T-helper 2 cell treated with Interferon-gamma antibody and Interleukin-4, amounts not matched to agents 5 μg/mL and 100 μg/mL, for 36 hours (primary cell): ENCODE data around the gene FAM135A.
A peak's percentile ranks its signal among the peaks of the same experiment; 100 is the strongest.

Experiments
- DNase-seq: peaks from one replicate; pipeline ENCODE4 v3.0.0; 2021; ENCODE audit warnings: low spot score
- H3K27ac Mint-ChIP-seq: one replicate; pipeline ENCODE4 v1.8.0; 2021; ENCODE audit warnings: mild to moderate bottlenecking, mixed read lengths
- H3K27me3 Mint-ChIP-seq: one replicate; pipeline ENCODE4 v1.8.0; 2021; ENCODE audit warnings: low read depth, mixed read lengths
- H3K36me3 Mint-ChIP-seq: one replicate; pipeline ENCODE4 v1.8.0; 2021; ENCODE audit warnings: low read depth, mixed read lengths
- H3K4me1 Mint-ChIP-seq: one replicate; pipeline ENCODE4 v1.8.0; 2021; ENCODE audit warnings: low read depth, mixed read lengths
- H3K4me3 Mint-ChIP-seq: one replicate; pipeline ENCODE4 v1.8.0; 2022; ENCODE audit warnings: mild to moderate bottlenecking, moderate library complexity, mixed read lengths
- H3K9me3 Mint-ChIP-seq: one replicate; pipeline ENCODE4 v1.8.0; 2021; ENCODE audit warnings: mixed read lengths

Gene FAM135A

DNA sequence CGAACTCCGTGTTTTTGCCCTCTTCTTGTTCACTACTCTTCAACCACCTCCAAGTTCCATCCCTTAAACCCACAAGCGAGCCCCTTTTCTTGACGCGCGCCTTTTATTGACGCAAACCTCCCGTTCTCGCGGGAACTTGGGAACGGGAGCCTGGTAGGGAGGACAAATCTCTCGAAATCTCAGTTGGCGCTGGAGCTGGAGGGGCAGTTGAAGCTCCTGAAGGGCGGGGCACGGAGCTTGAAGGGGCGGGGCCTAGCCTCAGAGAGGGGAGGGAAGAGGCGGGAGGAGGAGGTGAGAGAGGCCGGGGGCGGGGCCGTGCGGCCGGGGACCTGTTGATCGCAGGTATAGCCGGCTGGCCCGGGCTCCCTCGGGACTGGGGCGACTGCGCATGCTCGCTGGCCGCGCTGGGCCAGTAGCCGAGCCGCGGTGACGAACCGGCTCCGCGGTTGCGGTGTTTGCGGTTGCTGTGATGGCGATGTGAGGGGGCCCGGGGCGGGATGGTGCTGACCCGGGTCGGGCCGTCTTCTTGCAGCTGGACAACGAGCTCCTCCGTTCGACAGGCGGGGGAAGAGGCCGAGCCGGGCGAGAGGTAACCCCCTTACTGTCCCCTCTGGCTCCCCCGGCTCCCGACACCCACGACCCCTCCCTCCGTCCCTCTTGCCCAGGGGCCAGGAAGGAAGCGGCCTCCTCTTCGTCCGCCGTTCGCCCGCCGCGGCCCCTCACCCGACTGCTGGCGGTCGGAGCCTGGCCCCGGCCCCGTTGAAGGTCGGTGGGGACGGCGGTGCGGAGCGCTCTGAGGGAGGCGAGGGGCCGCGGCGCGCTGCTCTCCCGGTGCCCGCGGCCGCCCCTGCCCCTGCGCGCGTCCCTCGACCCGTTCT is at the start of gene FAM135A:
FAM135A (plus strand) TSS at position 395 of the 878 bp plus-strand sequence. CDS start 14,835 bp downstream, outside the sequence.
- peaks cover 3% of the 10 kb centered on the region for H3K36me3 Mint-ChIP-seq
- DNase-seq: peak; percentile 91

DNA sequence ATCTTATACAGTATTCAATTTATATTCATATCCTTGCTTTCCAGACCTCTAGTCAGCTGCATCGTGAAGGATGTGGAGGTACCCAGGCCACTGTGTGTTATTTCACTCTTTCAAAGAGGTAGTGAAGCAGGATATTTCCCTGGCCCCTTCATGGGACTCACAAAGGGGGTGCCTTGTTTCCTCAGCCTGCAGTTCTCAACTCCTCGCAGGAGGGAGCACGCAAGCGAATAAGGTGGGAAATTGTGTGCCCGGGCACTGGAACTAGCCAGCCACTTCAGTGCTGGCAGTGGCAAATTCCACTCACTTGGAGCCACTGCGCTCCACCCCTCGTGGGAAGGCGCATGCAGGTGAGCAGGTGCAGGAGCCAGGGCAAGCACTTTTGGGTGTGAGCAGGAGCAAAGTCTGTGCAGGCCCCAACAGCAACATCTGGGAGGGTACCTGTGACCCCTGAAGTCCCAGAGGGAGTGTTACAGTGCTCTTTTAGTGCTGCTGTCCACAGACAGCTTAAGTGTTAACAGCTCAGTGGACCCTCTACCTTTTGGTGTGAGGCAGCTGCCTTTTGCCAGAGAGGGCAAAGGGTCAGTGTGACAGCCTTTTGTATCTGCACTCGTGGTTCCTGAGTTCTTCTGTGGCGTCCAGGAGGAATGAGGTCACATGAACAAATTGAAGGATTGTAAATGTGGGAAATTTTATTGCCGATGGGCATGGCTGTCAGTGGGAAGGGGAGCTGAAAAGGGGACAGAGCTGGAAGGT is 49.4 kb upstream of the FAM135A start:
- Mint-ChIP-seq H3K27ac (no peak overlapping the region), H3K27me3 (peaks cover 11% of the 10 kb centered on the region), H3K4me1 (no peaks in the 10 kb centered on the region), H3K9me3 (no peaks in the 10 kb centered on the region), H3K4me3 (no peak overlapping the region), H3K36me3 (no peaks in the 10 kb centered on the region)
- no peak for DNase-seq

More for the DNA sequence above, at the start of gene FAM135A:
- Mint-ChIP-seq H3K4me1 (peaks cover 20% of the 10 kb centered on the region), H3K27me3 (peaks cover 12% of the 10 kb centered on the region), H3K27ac (peak within 1 kb of the TSS; percentile 88), H3K4me3 (peak within 1 kb of the TSS; percentile 94), H3K9me3 (no peaks in the 10 kb centered on the region)

DNA sequence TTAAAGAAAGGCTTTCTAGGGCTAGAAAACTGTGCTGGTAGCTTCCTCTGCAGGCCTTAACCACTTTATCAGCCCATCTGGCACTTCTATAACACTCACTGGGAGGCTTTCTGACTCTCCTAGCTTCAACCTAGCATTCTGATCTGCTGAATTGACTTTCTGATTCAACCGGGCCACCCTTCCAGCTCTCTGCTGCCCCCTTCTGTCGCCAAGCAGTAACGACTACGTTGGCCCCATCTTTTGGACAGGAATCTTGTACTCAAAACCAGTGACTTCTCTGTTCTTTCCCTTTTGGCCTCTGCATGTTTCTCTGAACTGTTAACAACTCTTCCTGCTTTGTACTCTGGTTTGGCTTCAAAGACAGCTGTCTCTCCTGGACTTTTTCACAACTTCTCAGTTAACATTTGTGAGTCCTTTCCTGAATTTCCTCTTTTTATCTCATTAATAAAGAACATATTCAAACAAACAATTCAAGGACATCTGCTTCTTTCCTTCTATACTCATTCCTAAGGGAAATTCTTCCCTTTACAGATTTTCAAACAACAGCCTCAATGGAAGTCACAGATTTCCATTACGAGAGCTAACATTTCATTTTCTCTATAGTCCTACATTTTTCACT is 43.9 kb upstream of the FAM135A start:
- DNase-seq: peak; percentile 33
- Mint-ChIP-seq H3K9me3 (no peaks in the 10 kb centered on the region), H3K4me1 (no peaks in the 10 kb centered on the region), H3K27ac (no peak overlapping the region), H3K27me3 (peaks cover 15% of the 10 kb centered on the region), H3K36me3 (no peaks in the 10 kb centered on the region), H3K4me3 (no peak overlapping the region)

DNA sequence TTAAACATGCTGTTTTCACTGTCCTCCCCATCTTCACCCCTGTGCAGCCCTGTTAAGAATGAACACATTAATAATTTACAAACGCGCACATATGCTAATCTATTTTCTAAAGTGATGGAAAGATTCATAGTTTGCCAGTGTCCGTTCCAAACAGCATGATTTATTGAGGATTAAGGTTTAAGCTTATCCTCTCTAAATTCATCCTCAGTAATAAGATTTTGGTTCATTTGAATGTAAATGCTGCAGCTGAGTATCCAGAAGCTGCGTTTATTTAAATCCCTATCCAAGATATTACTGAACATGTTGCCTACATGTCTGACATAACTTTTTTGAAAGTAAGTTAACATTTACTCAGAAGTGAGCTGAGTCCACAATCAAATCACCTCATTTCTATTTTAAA is 42.8 kb upstream of the FAM135A start:
- DNase-seq: no peak
- H3K4me1 Mint-ChIP-seq: no peaks in the 10 kb centered on the region
- H3K27ac Mint-ChIP-seq: no peak overlapping the region
- no peaks in the 10 kb centered on the region for H3K9me3 Mint-ChIP-seq
- no peak overlapping the region for H3K4me3 Mint-ChIP-seq
- H3K36me3 Mint-ChIP-seq: no peaks in the 10 kb centered on the region
- peaks cover 17% of the 10 kb centered on the region for H3K27me3 Mint-ChIP-seq

DNA sequence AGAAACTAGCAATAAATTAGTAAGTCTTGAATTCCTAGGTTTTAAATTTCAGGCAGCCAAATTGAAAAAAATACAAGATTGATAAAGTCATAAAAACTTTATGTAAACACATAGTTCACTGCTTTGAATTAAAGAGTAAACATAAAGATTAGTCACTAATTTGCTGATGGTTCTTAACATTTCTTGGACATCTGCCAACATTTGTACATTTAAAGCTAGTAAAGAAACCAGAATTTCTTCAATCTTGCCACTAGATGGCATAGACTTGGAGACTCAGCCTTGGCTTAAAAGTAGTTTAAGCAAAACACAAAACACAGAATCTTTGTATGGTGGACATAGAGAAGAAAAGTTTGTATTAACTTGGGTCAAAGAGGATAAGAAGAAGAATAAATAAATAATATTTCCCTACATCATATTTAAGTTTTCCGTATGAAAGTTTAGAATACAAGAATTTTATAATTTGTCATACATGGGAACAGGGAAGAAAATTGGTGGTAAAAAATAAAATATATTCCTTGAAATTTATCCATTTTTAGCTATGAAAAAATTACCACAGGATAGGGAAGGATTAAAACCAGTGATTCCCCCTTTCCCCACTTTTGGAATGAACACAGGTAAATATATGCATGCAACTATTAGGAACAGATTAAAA is 41.7 kb upstream of the FAM135A start:
- H3K9me3 Mint-ChIP-seq: no peaks in the 10 kb centered on the region
- H3K36me3 Mint-ChIP-seq: no peaks in the 10 kb centered on the region
- H3K27ac Mint-ChIP-seq: no peak overlapping the region
- H3K4me3 Mint-ChIP-seq: no peak overlapping the region
- no peak for DNase-seq
- H3K27me3 Mint-ChIP-seq: peaks cover 20% of the 10 kb centered on the region
- no peaks in the 10 kb centered on the region for H3K4me1 Mint-ChIP-seq

DNA sequence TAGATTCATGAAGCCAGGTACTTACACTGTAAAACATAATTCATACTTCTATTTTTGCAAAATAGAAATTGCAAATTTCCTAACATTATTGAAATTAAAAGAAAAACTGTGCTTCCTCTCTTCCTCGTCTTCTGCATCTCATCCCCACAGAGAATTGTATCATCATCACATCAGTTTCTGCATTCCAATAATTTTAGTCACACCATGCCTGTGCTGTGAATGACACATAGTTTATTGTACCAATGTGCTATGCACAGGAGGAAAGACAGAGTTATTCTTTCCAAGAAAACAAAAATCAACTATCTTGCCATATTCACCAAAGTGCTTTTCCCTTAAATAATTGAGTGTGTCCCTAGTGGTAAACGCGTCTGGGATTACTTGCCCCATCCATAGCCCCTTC is 38.1 kb upstream of the FAM135A start:
- no peaks in the 10 kb centered on the region for H3K36me3 Mint-ChIP-seq
- no peaks in the 10 kb centered on the region for H3K4me1 Mint-ChIP-seq
- no peak overlapping the region for H3K27ac Mint-ChIP-seq
- no peaks in the 10 kb centered on the region for H3K9me3 Mint-ChIP-seq
- peaks cover 9% of the 10 kb centered on the region for H3K27me3 Mint-ChIP-seq
- DNase-seq: no peak
- no peak overlapping the region for H3K4me3 Mint-ChIP-seq

DNA sequence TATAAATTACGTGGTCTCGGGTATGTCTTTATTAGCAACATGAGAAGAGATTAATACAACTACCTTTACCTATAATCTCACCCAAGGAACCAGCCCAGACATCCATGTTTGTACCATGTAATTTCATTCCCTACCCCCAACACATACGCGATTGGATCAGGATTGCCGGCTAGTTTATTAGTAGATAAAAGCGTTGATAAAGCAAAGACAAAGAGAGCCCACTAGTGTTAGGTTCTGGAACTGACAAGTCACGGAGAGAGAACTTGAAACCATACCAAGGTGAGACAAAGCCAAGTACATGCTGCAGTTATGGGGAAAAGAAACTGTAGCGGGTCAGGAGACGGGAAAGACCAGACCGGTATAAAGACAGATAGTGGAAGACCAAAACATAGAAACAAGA is 37.4 kb upstream of the FAM135A start:
- H3K36me3 Mint-ChIP-seq: no peaks in the 10 kb centered on the region

DNA sequence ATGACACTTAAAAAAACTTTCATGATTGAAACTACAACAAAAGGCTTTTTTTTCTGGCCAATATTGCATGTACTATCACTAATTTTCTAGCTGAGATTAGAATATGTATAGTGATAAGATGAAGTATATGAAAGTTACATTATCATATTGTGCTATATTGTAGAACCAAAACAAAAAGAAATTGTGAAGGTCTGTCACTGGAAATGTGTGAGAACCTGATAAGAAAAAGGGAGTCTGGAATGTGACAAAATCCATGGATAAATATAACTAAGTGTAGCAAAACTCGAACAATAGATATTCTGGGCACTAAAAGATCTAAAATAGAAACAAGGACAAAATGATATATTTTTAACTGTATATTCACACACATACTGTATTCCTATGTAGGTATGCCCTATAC is 36.7 kb upstream of the FAM135A start:
- Mint-ChIP-seq H3K4me3 (no peak overlapping the region), H3K4me1 (no peaks in the 10 kb centered on the region), H3K36me3 (no peaks in the 10 kb centered on the region)

More for the DNA sequence above, 37.4 kb upstream of the FAM135A start:
- Mint-ChIP-seq H3K4me1 (no peaks in the 10 kb centered on the region), H3K4me3 (no peak overlapping the region), H3K27ac (no peak overlapping the region), H3K27me3 (peaks cover 9% of the 10 kb centered on the region), H3K9me3 (no peaks in the 10 kb centered on the region)
- no peak for DNase-seq

DNA sequence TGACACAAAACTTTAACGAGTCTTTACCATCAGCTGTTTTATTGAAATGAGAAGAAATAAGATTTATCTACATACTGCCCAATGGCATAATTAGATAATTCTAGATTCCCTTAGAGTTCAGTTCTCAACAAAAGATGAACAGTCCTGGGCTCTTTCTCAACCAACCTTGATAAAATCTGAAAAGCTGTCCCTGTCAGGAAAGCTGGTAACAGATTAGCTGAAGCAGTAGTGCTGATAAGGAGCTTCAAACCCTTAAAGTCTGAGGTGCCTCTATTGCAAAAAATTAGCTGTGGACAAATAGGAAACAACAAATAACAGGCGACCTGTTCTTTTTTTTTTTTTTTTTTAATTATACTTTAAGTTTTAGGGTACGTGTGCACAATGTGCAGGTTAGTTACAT is 35.9 kb upstream of the FAM135A start:
- no peaks in the 10 kb centered on the region for H3K9me3 Mint-ChIP-seq
- no peak for DNase-seq
- no peak overlapping the region for H3K27ac Mint-ChIP-seq
- no peak overlapping the region for H3K4me3 Mint-ChIP-seq
- no peaks in the 10 kb centered on the region for H3K36me3 Mint-ChIP-seq
- peaks cover 5% of the 10 kb centered on the region for H3K27me3 Mint-ChIP-seq
- H3K4me1 Mint-ChIP-seq: no peaks in the 10 kb centered on the region

More for the DNA sequence above, 36.7 kb upstream of the FAM135A start:
- no peak for DNase-seq
- H3K27ac Mint-ChIP-seq: no peak overlapping the region
- no peaks in the 10 kb centered on the region for H3K9me3 Mint-ChIP-seq
- H3K27me3 Mint-ChIP-seq: peaks cover 5% of the 10 kb centered on the region

DNA sequence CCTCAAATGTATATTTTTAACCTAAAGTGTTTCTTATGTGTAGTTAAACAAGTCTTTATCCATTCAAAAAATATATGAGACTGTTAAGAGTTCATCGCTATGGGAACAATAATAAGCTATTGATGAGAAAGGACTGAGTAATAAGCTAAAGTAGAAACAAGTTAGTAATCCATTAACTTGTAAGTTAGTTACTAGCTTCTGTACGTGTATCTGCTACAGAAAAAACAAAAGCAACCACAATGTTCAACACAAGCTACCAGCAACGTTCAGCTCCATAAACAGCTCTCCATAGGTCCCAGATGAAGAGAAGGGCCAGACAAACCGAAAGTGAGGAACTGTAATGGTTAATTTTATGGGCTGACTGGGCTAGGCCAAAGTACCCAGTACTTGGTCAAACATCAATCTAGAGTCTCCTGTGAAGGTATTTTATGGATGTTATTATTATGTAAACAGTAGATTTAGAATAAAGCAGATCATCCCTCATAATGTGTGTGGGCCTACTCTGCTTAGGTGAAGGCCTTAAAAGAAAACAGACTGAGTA is 33.8 kb upstream of the FAM135A start:
- H3K4me1 Mint-ChIP-seq: no peaks in the 10 kb centered on the region
- H3K27me3 Mint-ChIP-seq: peaks cover 5% of the 10 kb centered on the region
- H3K4me3 Mint-ChIP-seq: no peak overlapping the region
- no peaks in the 10 kb centered on the region for H3K36me3 Mint-ChIP-seq
- H3K9me3 Mint-ChIP-seq: no peaks in the 10 kb centered on the region
- H3K27ac Mint-ChIP-seq: no peak overlapping the region
- no peak for DNase-seq

DNA sequence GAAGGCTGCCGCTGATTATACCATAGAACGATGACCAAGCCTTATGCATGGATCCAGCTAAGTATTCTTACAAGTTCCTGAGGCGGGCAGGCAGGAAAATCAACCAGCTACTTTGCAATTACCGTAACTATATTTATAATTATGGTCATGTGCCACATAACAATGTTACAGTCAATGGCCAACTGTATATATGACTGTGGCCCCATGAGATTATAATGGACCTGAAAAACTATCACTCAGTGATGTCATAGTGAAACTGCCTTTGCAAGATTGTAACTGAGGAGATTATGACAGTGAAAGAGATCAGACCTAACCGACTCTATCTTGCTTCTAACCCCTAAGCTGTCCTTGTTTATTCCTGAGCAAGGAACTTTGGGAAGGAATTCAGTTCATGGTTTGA is 33.1 kb upstream of the FAM135A start:
- DNase-seq: no peak
- H3K4me1 Mint-ChIP-seq: no peaks in the 10 kb centered on the region
- H3K27me3 Mint-ChIP-seq: peaks cover 3% of the 10 kb centered on the region
- no peak overlapping the region for H3K27ac Mint-ChIP-seq
- H3K36me3 Mint-ChIP-seq: no peaks in the 10 kb centered on the region
- no peaks in the 10 kb centered on the region for H3K9me3 Mint-ChIP-seq
- no peak overlapping the region for H3K4me3 Mint-ChIP-seq

DNA sequence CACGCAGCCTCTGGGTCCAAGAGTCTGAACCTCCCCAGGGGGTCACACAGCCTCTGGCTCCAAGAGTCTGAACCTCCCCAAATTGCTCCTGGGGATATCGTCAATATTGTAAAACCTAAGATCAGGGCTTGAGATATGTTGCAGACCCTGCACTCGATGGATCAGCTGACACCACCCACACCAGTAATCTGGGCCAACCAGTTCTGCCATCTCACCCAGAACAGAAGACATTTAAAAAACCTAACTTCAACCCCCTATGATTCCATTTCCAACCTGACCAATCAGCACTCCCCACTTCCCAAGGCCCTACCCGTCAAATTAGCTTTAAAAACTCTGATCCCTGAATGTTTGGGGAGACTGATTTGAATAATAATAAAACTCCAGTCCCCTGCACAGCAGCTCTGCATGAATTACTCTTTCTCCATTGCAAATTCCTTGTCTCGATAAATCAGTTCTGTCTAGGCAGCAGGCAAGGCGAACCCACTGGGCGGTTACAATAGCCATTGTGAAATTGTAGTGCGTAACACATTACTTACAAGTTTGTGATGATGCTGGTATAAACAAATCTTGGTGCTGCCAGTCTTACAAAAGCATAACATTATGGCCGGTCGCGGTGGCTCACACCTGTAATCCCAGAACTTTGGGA is 32.4 kb upstream of the FAM135A start:
- H3K27ac Mint-ChIP-seq: no peak overlapping the region
- H3K9me3 Mint-ChIP-seq: no peaks in the 10 kb centered on the region
- H3K4me1 Mint-ChIP-seq: no peaks in the 10 kb centered on the region
- peaks cover 2% of the 10 kb centered on the region for H3K27me3 Mint-ChIP-seq
- no peak overlapping the region for H3K4me3 Mint-ChIP-seq
- no peak for DNase-seq
- H3K36me3 Mint-ChIP-seq: no peaks in the 10 kb centered on the region

DNA sequence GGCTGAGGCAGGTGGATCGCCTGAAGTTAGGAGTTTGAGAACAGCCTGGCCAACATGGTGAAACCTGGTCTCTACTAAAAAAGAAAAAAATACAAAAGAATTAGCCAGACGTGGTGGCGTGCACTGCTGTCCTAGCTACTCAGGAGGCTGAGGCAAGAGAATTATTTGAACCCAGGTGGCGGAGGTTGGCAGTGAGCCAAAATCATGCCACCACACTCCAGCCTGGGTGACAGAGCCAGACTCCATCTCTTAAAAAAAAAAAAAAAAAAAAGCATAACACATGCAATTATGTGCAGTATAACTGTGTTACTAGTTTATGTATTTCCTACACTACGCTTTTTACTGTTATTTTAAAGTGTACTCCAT is 31.9 kb upstream of the FAM135A start:
- no peak for DNase-seq
- Mint-ChIP-seq H3K27ac (no peak overlapping the region), H3K9me3 (no peaks in the 10 kb centered on the region), H3K36me3 (no peaks in the 10 kb centered on the region), H3K4me1 (no peaks in the 10 kb centered on the region), H3K4me3 (no peak overlapping the region), H3K27me3 (no peaks in the 10 kb centered on the region)
